HG03045 (cell line): ENCODE measurements around the gene PAPSS2.
"Not testable (repeated sequence)": the region's sequence is repeated elsewhere in the genome, so short reads cannot be mapped to it uniquely, and the experiment has no call there.

Experiments used
- ATAC-seq: cut with Tn5 transposase; IDR thresholded peaks from one replicate; pipeline ENCODE4 v1.9.1; 2021; ENCODE audit warnings: mild to moderate bottlenecking, moderate library complexity; ENCODE audit not compliant: unreplicated experiment

PAPSS2 gene

GRCh38 chr10:87659571-87660483, at the start of gene PAPSS2:
TSS of gene PAPSS2 (plus strand) at chr10:87659878. CDS start at chr10:87659982, 104 bp downstream.
- ATAC-seq: peak; percentile 53

GRCh38 chr10:87611341-87611740, 48.3 kb upstream of the PAPSS2 start:
- not testable (repeated sequence) for ATAC-seq

- ATAC-seq: no peak
Measured at GRCh38 chr10:87612115-87612514, 47.6 kb upstream of the PAPSS2 start.

- ATAC-seq: no peak
Measured at GRCh38 chr10:87613751-87614150, 45.9 kb upstream of the PAPSS2 start.

- no peak for ATAC-seq
Measured at GRCh38 chr10:87615856-87616255, 43.8 kb upstream of the PAPSS2 start.

- ATAC-seq: no peak
Measured at GRCh38 chr10:87617503-87617902, 42.2 kb upstream of the PAPSS2 start.

GRCh38 chr10:87618566-87619423, 40.9 kb upstream of the PAPSS2 start:
- no peak for ATAC-seq

- no peak for ATAC-seq
Measured at GRCh38 chr10:87619705-87620104, 40.0 kb upstream of the PAPSS2 start.

- ATAC-seq: not testable (repeated sequence)
Measured at GRCh38 chr10:87621440-87621839, 38.2 kb upstream of the PAPSS2 start.

GRCh38 chr10:87622314-87623004, 37.2 kb upstream of the PAPSS2 start:
- ATAC-seq: no peak

GRCh38 chr10:87623191-87623590, 36.5 kb upstream of the PAPSS2 start:
- ATAC-seq: no peak

- no peak for ATAC-seq
Measured at GRCh38 chr10:87625661-87626060, 34.0 kb upstream of the PAPSS2 start.

- ATAC-seq: no peak
Measured at GRCh38 chr10:87626422-87626892, 33.2 kb upstream of the PAPSS2 start.

- no peak for ATAC-seq
Measured at GRCh38 chr10:87630171-87630570, 29.5 kb upstream of the PAPSS2 start.

GRCh38 chr10:87632454-87632853, 27.2 kb upstream of the PAPSS2 start:
- no peak for ATAC-seq

GRCh38 chr10:87634311-87634710, 25.4 kb upstream of the PAPSS2 start:
- no peak for ATAC-seq

- no peak for ATAC-seq
Measured at GRCh38 chr10:87635498-87636312, 24.0 kb upstream of the PAPSS2 start.

- ATAC-seq: no peak
Measured at GRCh38 chr10:87636313-87636915, 23.3 kb upstream of the PAPSS2 start.

- no peak for ATAC-seq
Measured at GRCh38 chr10:87639493-87639892, 20.2 kb upstream of the PAPSS2 start.

- ATAC-seq: no peak
Measured at GRCh38 chr10:87640043-87640442, 19.6 kb upstream of the PAPSS2 start.
